Measurements from ENCODE around the gene MACROD2.

MACROD2 gene

GRCh38 chr20:14761903-14762302, 766.6 kb downstream of the MACROD2 start:
- no peak for DNase-seq (ENCODE audit: low spot score)

- DNase-seq (ENCODE audit: low spot score), result no peak
Measured at GRCh38 chr20:14764511-14765369, 769.4 kb downstream of the MACROD2 start.

- DNase-seq (ENCODE audit: low spot score), result no peak
Measured at GRCh38 chr20:14765370-14765701, 770.0 kb downstream of the MACROD2 start.

GRCh38 chr20:14773486-14773885, 778.2 kb downstream of the MACROD2 start:
- DNase-seq (ENCODE audit: low spot score), result no peak

- DNase-seq (ENCODE audit: low spot score), result peak; percentile 48
Measured at GRCh38 chr20:14775778-14776177, 780.5 kb downstream of the MACROD2 start.

GRCh38 chr20:14777591-14777990, 782.3 kb downstream of the MACROD2 start:
- no peak for DNase-seq (ENCODE audit: low spot score)

- DNase-seq (ENCODE audit: low spot score), result no peak
Measured at GRCh38 chr20:14778096-14778495, 782.8 kb downstream of the MACROD2 start.

- no peak for DNase-seq (ENCODE audit: low spot score)
Measured at GRCh38 chr20:14778875-14779274, 783.6 kb downstream of the MACROD2 start.

GRCh38 chr20:14780508-14780907, 785.2 kb downstream of the MACROD2 start:
- peak; percentile 3 for DNase-seq (ENCODE audit: low spot score)

- DNase-seq (ENCODE audit: low spot score), result no peak
Measured at GRCh38 chr20:14782731-14783130, 787.4 kb downstream of the MACROD2 start.

- no peak for DNase-seq (ENCODE audit: low spot score)
Measured at GRCh38 chr20:14783766-14784165, 788.5 kb downstream of the MACROD2 start.

- no peak for DNase-seq (ENCODE audit: low spot score)
Measured at GRCh38 chr20:14785065-14785743, 789.9 kb downstream of the MACROD2 start.

GRCh38 chr20:14790190-14790589, 794.9 kb downstream of the MACROD2 start:
- DNase-seq (ENCODE audit: low spot score), result no peak

GRCh38 chr20:14790771-14791620, 795.7 kb downstream of the MACROD2 start:
- no peak for DNase-seq (ENCODE audit: low spot score)

GRCh38 chr20:14792915-14793314, 797.6 kb downstream of the MACROD2 start:
- no peak for DNase-seq (ENCODE audit: low spot score)

GRCh38 chr20:14799545-14800216, 804.4 kb downstream of the MACROD2 start:
- DNase-seq (ENCODE audit: low spot score), result no peak

GRCh38 chr20:14800707-14801425, 805.5 kb downstream of the MACROD2 start:
- DNase-seq (ENCODE audit: low spot score), result no peak

GRCh38 chr20:14801591-14802325, 806.4 kb downstream of the MACROD2 start:
- no peak for DNase-seq (ENCODE audit: low spot score)

- no peak for DNase-seq (ENCODE audit: low spot score)
Measured at GRCh38 chr20:14807224-14807623, 811.9 kb downstream of the MACROD2 start.

GRCh38 chr20:14815340-14815739, 820.0 kb downstream of the MACROD2 start:
- DNase-seq (ENCODE audit: low spot score), result no peak

GRCh38 chr20:14816471-14816870, 821.2 kb downstream of the MACROD2 start:
- DNase-seq (ENCODE audit: low spot score), result no peak
